Tibial nerve (tissue), 4 donors: ENCODE measurements around the gene DTNB. TPM values are rescaled to one million over a fixed set of nuclear protein-coding genes. Genes with fewer than 3 reads are reported as not detected.

Source experiments
- DNase-seq, 2 donors: peaks; one replicate each; pipeline ENCODE4 v3.0.0-alpha.2; 2019; ENCODE audit warnings: low spot score in 2 of 2
- H3K27ac ChIP-seq, 4 donors: fragments of 200-600 bp; sonication (generic) in 3 of 4; one replicate each; pipeline ENCODE4 v1.5.1; 2017 to 2019; ENCODE audit warnings: mild to moderate bottlenecking in 1 of 4
- H3K27me3 ChIP-seq, 2 donors: fragments of 200-600 bp; sonication (generic) in 1 of 2; one replicate each; pipeline versions ENCODE4 v1.5.1 to v1.6.0; 2017 to 2019
- H3K36me3 ChIP-seq, 3 donors: fragments of 200-600 bp; sonication (generic); one replicate each; pipeline ENCODE4 v1.5.1; 2018 to 2019
- H3K4me1 ChIP-seq, 4 donors: fragments of 200-600 bp; sonication (generic) in 3 of 4; one replicate each; pipeline ENCODE4 v1.5.1; 2017 to 2019
- H3K4me3 ChIP-seq, 4 donors: fragments of 200-600 bp; sonication (generic) in 3 of 4; one replicate each; pipeline ENCODE4 v1.5.1; 2017 to 2019; ENCODE audit warnings: mild to moderate bottlenecking in 1 of 4, moderate library complexity in 1 of 4
- H3K9me3 ChIP-seq, 4 donors: fragments of 200-600 bp; sonication (generic) in 3 of 4; one replicate each; pipeline ENCODE4 v1.5.1; 2017 to 2019
- EP300 ChIP-seq, 2 donors: sonication (generic); formaldehyde crosslinking; IDR thresholded peaks; one replicate each; pipeline ENCODE4 v1.6.1; 2017; ENCODE audit warnings: antibody characterized with exemption in 2 of 2, mild to moderate bottlenecking in 1 of 2
- POLR2A ChIP-seq, 2 donors: fragments of 450-650 bp; IDR thresholded peaks; one replicate each; pipeline ENCODE4 v1.6.1; 2017; ENCODE audit warnings: antibody characterized with exemption in 2 of 2, mild to moderate bottlenecking in 2 of 2, moderate library complexity in 2 of 2
- WGBS, 2 donors: methylation state at CpG; one replicate each; pipeline ENCODE4 v1.1.5; 2018; 5-methylcytosine and 5-hydroxymethylcytosine counted together
- total RNA-seq, 4 donors: library from RNA; depleted of rRNA; stranded (reverse); fragments of >200 nt; gene quantifications; one replicate each; pipeline ENCODE4 v1.1.0, GENCODE V29; 2016
- TF ChIP-seq, protein P1 (sequence below), 5 experiments: fragments of 200-600 bp in 3 of 5; fragments of 450-650 bp in 2 of 5; sonication (generic) in 3 of 5; IDR thresholded peaks; one replicate each; pipeline ENCODE4 v1.5.1; 2016 to 2019; ENCODE audit warnings: antibody characterized with exemption in 5 of 5, mild to moderate bottlenecking in 3 of 5, moderate library complexity in 2 of 5

Gene DTNB
- total RNA-seq, 4 donors from 2014 or later = 9.4 to 18.6 (median 13.1) TPM

DNA sequence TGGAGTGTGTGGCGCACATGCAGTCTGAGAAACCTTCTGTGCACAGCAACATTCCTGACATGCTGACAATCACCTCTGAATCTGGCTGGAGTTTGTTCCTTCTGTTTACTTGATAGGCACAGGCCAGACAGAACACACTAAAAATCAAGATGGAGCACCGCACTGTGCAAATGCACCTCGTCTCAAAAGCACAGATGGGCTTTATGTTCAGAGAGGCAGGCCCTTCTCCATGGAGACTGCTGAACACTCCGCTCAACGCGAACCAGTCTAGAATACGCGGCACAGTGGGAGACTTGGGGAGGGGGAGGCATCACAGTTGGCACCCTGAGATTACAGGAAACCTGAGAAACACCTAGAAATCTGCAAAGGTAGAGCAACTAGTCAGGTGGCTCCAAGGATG lies 273.2 kb downstream of the DTNB start:
- TF ChIP-seq, protein P1, sequence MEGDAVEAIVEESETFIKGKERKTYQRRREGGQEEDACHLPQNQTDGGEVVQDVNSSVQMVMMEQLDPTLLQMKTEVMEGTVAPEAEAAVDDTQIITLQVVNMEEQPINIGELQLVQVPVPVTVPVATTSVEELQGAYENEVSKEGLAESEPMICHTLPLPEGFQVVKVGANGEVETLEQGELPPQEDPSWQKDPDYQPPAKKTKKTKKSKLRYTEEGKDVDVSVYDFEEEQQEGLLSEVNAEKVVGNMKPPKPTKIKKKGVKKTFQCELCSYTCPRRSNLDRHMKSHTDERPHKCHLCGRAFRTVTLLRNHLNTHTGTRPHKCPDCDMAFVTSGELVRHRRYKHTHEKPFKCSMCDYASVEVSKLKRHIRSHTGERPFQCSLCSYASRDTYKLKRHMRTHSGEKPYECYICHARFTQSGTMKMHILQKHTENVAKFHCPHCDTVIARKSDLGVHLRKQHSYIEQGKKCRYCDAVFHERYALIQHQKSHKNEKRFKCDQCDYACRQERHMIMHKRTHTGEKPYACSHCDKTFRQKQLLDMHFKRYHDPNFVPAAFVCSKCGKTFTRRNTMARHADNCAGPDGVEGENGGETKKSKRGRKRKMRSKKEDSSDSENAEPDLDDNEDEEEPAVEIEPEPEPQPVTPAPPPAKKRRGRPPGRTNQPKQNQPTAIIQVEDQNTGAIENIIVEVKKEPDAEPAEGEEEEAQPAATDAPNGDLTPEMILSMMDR (IDR thresholded peaks at IDR 0.05) = no peak
- no peak for TF ChIP-seq EP300 (IDR thresholded peaks at IDR 0.05)
- TF ChIP-seq POLR2A (IDR thresholded peaks at IDR 0.05) = no peak
- no peak overlapping the region for H3K27ac ChIP-seq
- H3K27me3 ChIP-seq = no peaks in the 10 kb centered on the region
- H3K4me3 ChIP-seq = no peak overlapping the region
- H3K4me1 ChIP-seq = no peaks in the 10 kb centered on the region
- no peak for DNase-seq
- no peaks in the 10 kb centered on the region for H3K36me3 ChIP-seq
- 93 to 95% methylated on average over 8 of the region's 8 CpGs for WGBS, 2 donors
- no peaks in the 10 kb centered on the region for H3K9me3 ChIP-seq

DNA sequence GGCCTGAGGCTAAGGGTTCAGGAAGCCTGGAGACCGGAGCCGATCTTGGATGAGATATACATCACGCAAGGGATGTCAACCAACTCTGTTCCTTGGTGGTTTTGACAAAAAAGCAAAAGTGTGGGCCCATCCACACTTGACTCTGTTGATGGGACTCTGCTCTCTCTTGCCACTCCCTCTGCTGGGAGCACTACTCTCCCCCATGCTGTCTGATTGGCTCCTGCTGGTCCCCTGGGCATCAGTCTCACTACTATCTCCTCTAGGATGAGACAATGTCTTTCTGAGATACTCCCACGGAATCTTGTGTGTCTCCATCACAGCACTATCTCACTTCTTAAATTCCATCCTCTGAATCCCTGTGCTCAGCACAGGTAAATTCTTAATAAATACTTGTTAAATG lies 274.8 kb downstream of the DTNB start:
- no peaks in the 10 kb centered on the region for H3K4me1 ChIP-seq
- H3K27me3 ChIP-seq = no peaks in the 10 kb centered on the region
- WGBS, 2 donors = 88 to 95% methylated on average over 4 of the region's 4 CpGs
- H3K9me3 ChIP-seq = no peaks in the 10 kb centered on the region
- DNase-seq = no peak
- no peaks in the 10 kb centered on the region for H3K36me3 ChIP-seq
- no peak overlapping the region for H3K27ac ChIP-seq
- TF ChIP-seq EP300 (IDR thresholded peaks at IDR 0.05) = no peak
- TF ChIP-seq POLR2A (IDR thresholded peaks at IDR 0.05) = no peak
- TF ChIP-seq, protein P1 (IDR thresholded peaks at IDR 0.05) = no peak
- no peak overlapping the region for H3K4me3 ChIP-seq

DNA sequence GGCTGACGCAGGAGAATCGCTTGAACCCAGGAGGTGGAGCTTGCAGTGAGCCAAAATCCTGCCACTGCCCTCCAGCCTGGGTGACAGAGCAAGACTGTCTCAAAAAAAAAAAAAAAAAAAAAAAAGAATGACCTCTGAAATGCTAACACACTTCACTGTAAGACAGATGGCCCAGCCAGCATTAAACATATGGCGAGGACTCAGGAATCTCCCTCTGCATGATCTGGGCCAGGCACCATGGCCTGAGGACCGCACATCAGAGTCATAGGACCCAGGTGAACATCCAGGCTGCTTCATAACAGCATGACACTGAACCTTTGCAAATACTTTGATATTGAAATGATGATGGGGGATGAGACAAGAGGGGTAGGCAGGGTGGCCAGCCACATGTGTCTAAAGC lies 275.6 kb downstream of the DTNB start:
- TF ChIP-seq EP300 (IDR thresholded peaks at IDR 0.05) = no peak
- no peak for TF ChIP-seq POLR2A (IDR thresholded peaks at IDR 0.05)
- TF ChIP-seq, protein P1 (IDR thresholded peaks at IDR 0.05) = no peak
- no peaks in the 10 kb centered on the region for H3K9me3 ChIP-seq
- H3K4me1 ChIP-seq = no peaks in the 10 kb centered on the region
- H3K27ac ChIP-seq = no peak overlapping the region
- 97% methylated on average over 4 of the region's 4 CpGs for WGBS, 2 donors
- H3K27me3 ChIP-seq = no peaks in the 10 kb centered on the region
- DNase-seq = no peak
- H3K4me3 ChIP-seq = no peak overlapping the region
- no peaks in the 10 kb centered on the region for H3K36me3 ChIP-seq

- WGBS, 2 donors = 92 to 96% methylated on average over 9 of the region's 9 CpGs
- no peak overlapping the region for H3K4me3 ChIP-seq
- H3K36me3 ChIP-seq = peaks cover 0 to 20% (median 0%) of the 10 kb centered on the region in 3 donors
- no peak for DNase-seq
- H3K27me3 ChIP-seq = no peaks in the 10 kb centered on the region
- no peak overlapping the region for H3K27ac ChIP-seq
- no peaks in the 10 kb centered on the region for H3K9me3 ChIP-seq
- no peak for TF ChIP-seq EP300 (IDR thresholded peaks at IDR 0.05)
- TF ChIP-seq POLR2A (IDR thresholded peaks at IDR 0.05) = no peak
- TF ChIP-seq, protein P1 (IDR thresholded peaks at IDR 0.05) = no peak
- no peaks in the 10 kb centered on the region for H3K4me1 ChIP-seq
Observed at GRCh38 chr2:25389161-25389560, 284.2 kb downstream of the DTNB start.

DNA sequence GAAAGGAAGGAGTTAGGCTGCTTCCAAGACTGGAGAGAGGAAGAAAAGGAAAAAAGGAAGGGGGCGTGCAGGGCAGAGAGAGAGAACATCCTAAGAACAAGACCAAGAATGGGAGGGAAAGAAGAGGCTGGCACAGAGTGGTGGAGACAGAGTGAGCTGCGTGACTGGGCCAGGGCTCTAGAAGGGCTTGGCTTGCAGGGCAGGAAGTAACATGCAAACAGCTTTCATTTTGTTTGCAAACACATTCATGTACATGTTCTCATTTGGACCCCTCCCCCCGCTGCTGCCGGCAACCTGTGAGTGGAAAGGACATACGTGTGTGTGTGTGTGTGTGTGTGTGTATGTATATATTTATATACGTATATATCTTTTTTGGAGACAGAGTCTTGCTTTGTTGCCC lies 284.9 kb downstream of the DTNB start:
- no peak for DNase-seq
- H3K9me3 ChIP-seq = no peaks in the 10 kb centered on the region
- H3K4me1 ChIP-seq = no peaks in the 10 kb centered on the region
- H3K27me3 ChIP-seq = no peaks in the 10 kb centered on the region
- TF ChIP-seq EP300 (IDR thresholded peaks at IDR 0.05) = no peak
- TF ChIP-seq, protein P1 (IDR thresholded peaks at IDR 0.05) = no peak
- TF ChIP-seq POLR2A (IDR thresholded peaks at IDR 0.05) = no peak
- H3K27ac ChIP-seq = no peak overlapping the region
- no peak overlapping the region for H3K4me3 ChIP-seq
- 80 to 91% methylated on average over 6 of the region's 6 CpGs for WGBS, 2 donors
- peaks cover 0 to 20% (median 0%) of the 10 kb centered on the region in 3 donors for H3K36me3 ChIP-seq
